Measurements from ENCODE around the gene DAPK2. TPM values are rescaled to one million over a fixed set of nuclear protein-coding genes. Genes with fewer than 3 reads are reported as not detected.

The DAPK2 gene
- total RNA-seq, 1 donor from 2014 or later = 9.7 TPM

GRCh38 chr15:63860555-63860954 is 185.7 kb downstream of the DAPK2 start:
- no peak for DNase-seq

- no peak for DNase-seq
Observed at GRCh38 chr15:63860155-63860554, 186.1 kb downstream of the DAPK2 start.

- no peak for DNase-seq
Observed at GRCh38 chr15:63858881-63859280, 187.4 kb downstream of the DAPK2 start.

DNA sequence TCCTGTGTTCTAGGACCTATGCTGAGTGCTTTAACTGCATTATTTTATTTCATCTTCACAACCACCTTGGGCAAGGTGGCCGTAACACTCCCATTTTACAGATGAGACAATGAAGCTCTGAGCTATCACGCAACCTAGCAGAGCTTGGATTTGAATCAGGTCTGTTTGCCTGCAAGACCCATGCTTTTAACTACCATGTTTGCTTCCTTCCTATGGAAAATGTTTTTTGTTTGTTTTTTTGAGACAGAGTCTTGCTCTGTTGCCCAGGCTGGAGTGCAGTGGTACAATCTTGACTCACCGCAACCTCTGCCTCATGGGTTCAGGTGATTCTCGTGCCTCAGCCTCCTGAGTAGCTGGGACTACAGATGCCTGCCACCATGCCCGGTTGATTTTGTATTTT is 187.8 kb downstream of the DAPK2 start:
- no peak for DNase-seq

GRCh38 chr15:63857461-63857856 is 188.8 kb downstream of the DAPK2 start:
- no peak for DNase-seq

Small RNA genes lying within 50 kb of the gene (small RNA-seq; reads per million reads assigned to genes)
- gene AC015914.2 (ENCODE audit: low replicate concordance) = not detected
- not detected for gene MIR422A (ENCODE audit: low replicate concordance)

Other genes with a start within 250 kb of the DAPK2 start
- 119 TPM for gene HERC1, start 212.5 kb downstream of the DAPK2 start, total RNA-seq
- 57.0 TPM for gene CIAO2A, start 47.4 kb upstream of the DAPK2 start, total RNA-seq
- gene SNX1, start 49.5 kb upstream of the DAPK2 start, total RNA-seq = 58.2 TPM
- gene SNX22, start 105.2 kb upstream of the DAPK2 start, total RNA-seq = 0.99 TPM
- 210 TPM for gene PPIB, start 116.5 kb upstream of the DAPK2 start, total RNA-seq